Measurements from ENCODE around the gene DLX1.
A peak's percentile ranks its signal among the peaks of the same experiment; 100 is the strongest.

The DLX1 gene

DNA sequence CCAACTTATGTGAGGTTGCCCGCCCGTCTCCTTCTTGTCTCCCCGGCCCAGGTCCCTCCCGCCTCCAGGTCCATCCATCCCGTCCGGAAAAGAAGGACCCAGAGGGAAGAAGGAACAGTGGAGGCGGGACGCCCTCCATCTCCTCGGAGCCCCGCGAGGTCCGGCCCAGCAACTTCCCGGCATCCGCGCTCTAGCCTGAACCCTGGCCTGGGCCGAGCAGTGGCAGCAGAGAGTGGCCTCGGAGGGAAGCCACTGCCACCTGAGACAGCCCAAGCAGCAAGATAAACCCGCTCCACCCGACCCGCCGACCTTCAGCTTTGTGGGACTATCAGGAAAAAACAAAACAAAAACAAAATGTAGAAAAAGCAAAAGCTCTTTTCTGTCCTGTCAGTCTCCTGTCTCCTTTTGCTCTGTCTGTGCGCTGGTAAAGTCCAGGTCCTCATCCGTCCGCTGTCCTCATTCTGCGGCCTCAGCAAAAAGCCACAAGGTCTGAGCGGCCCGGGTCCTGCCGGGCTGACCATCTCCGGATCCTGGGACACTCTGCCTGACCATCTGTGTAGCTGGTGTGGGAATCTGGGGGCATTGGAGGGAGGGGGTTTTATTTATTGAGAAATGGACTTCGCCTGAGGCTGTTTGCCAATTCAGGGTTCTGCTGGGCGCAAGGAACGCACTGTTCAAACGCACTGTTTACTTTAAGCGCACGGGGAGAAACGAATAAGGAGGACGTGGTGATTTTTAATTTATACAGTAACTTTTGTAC is 3.1 kb downstream of the DLX1 start:
- H3K27ac Mint-ChIP-seq, result peak overlapping the region; percentile 58
- peaks cover 68% of the 10 kb centered on the region for H3K27me3 Mint-ChIP-seq
- H3K4me1 Mint-ChIP-seq (ENCODE audit: low read depth), result peaks cover 48% of the 10 kb centered on the region
- H3K9me3 Mint-ChIP-seq (ENCODE audit: low read depth), result no peaks in the 10 kb centered on the region
- no peaks in the 10 kb centered on the region for H3K36me3 Mint-ChIP-seq
- peak overlapping the region; percentile 22 for H3K4me3 Mint-ChIP-seq

DNA sequence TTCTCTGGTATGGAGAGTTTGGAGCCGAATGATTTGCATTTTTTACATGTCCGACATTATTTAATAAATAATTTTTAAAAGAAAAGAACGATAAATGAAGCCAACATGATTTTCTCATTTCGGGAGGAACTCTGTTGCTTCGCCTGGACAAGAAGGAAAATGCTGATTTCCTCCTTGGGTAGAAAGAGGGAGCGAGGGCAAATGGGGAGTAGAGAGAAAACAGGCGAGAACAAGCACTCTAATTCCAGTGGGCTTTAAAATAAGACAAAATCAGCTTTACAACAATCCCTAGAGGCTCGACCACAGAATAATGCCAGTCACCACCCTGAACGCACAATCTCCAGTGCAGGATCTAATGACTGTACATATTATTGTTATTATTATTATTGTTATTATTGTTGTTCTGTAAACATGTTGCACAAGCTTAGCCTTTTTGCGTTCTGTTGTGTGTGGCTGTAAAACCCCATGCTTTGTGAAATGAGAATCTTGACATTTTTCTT is 3.7 kb downstream of the DLX1 start:
- H3K36me3 Mint-ChIP-seq, result no peaks in the 10 kb centered on the region
- H3K9me3 Mint-ChIP-seq (ENCODE audit: low read depth), result no peaks in the 10 kb centered on the region
- peaks cover 68% of the 10 kb centered on the region for H3K27me3 Mint-ChIP-seq
- no peak overlapping the region for H3K27ac Mint-ChIP-seq
- H3K4me3 Mint-ChIP-seq, result no peak overlapping the region
- peaks cover 47% of the 10 kb centered on the region for H3K4me1 Mint-ChIP-seq (ENCODE audit: low read depth)

GRCh38 chr2:172089633-172090032 is 4.3 kb downstream of the DLX1 start:
- H3K36me3 Mint-ChIP-seq, result no peaks in the 10 kb centered on the region
- no peak overlapping the region for H3K27ac Mint-ChIP-seq
- peaks cover 67% of the 10 kb centered on the region for H3K27me3 Mint-ChIP-seq
- no peaks in the 10 kb centered on the region for H3K9me3 Mint-ChIP-seq (ENCODE audit: low read depth)
- peaks cover 45% of the 10 kb centered on the region for H3K4me1 Mint-ChIP-seq (ENCODE audit: low read depth)
- H3K4me3 Mint-ChIP-seq, result no peak overlapping the region

GRCh38 chr2:172090044-172090961 is 5.0 kb downstream of the DLX1 start:
- Mint-ChIP-seq H3K27me3 (peaks cover 67% of the 10 kb centered on the region), H3K4me3 (no peak overlapping the region), H3K27ac (no peak overlapping the region), H3K4me1 (ENCODE audit: low read depth) (peaks cover 46% of the 10 kb centered on the region), H3K9me3 (ENCODE audit: low read depth) (no peaks in the 10 kb centered on the region), H3K36me3 (no peaks in the 10 kb centered on the region)

DNA sequence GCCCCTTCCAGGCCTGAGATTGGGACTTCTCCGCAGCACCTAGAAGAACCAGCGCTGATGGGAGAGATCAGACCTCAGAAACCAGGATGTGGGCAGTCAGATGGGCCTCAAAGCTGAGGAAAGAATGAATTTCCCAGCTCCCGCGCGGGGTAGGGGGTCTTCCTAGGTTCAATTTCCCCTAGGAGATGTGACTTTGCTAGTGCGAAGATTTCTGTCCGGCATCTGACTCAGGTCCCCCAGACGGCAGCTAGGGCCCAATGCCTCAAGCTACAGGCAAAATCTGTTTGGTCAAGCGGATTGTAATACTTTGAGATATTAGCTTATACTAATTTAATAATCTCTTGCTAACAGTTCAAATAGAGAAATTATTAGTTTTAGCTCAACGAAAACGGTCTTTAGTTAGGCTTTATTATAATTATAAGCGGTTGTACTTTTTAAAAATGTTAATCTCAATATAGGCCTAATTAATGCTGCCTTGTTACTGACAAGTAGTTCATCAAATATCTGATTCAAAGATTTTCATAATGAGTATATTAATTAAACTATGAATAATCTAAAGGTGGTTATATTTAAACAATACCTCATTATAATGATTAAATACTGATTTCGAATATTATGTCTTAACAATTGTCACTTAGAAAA is 5.8 kb downstream of the DLX1 start:
- H3K4me1 Mint-ChIP-seq (ENCODE audit: low read depth), result peaks cover 46% of the 10 kb centered on the region
- no peak overlapping the region for H3K4me3 Mint-ChIP-seq
- peaks cover 66% of the 10 kb centered on the region for H3K27me3 Mint-ChIP-seq
- H3K27ac Mint-ChIP-seq, result no peak overlapping the region
- no peaks in the 10 kb centered on the region for H3K9me3 Mint-ChIP-seq (ENCODE audit: low read depth)
- H3K36me3 Mint-ChIP-seq, result no peaks in the 10 kb centered on the region

GRCh38 chr2:172091761-172092566 is 6.7 kb downstream of the DLX1 start:
- Mint-ChIP-seq H3K9me3 (ENCODE audit: low read depth) (no peaks in the 10 kb centered on the region), H3K27ac (no peak overlapping the region), H3K4me3 (no peak overlapping the region), H3K36me3 (no peaks in the 10 kb centered on the region), H3K4me1 (ENCODE audit: low read depth) (peaks cover 43% of the 10 kb centered on the region), H3K27me3 (peaks cover 63% of the 10 kb centered on the region)

GRCh38 chr2:172092716-172093415 is 7.6 kb downstream of the DLX1 start:
- H3K27me3 Mint-ChIP-seq, result peaks cover 58% of the 10 kb centered on the region
- no peaks in the 10 kb centered on the region for H3K36me3 Mint-ChIP-seq
- no peaks in the 10 kb centered on the region for H3K9me3 Mint-ChIP-seq (ENCODE audit: low read depth)
- H3K4me1 Mint-ChIP-seq (ENCODE audit: low read depth), result peaks cover 41% of the 10 kb centered on the region
- peak overlapping the region; percentile 61 for H3K27ac Mint-ChIP-seq
- no peak overlapping the region for H3K4me3 Mint-ChIP-seq

GRCh38 chr2:172093416-172094293 is 8.3 kb downstream of the DLX1 start:
- Mint-ChIP-seq H3K9me3 (ENCODE audit: low read depth) (no peaks in the 10 kb centered on the region), H3K4me1 (ENCODE audit: low read depth) (peaks cover 38% of the 10 kb centered on the region), H3K27ac (peak overlapping the region; percentile 61), H3K27me3 (peaks cover 53% of the 10 kb centered on the region), H3K4me3 (peak overlapping the region; percentile 56), H3K36me3 (no peaks in the 10 kb centered on the region)

DNA sequence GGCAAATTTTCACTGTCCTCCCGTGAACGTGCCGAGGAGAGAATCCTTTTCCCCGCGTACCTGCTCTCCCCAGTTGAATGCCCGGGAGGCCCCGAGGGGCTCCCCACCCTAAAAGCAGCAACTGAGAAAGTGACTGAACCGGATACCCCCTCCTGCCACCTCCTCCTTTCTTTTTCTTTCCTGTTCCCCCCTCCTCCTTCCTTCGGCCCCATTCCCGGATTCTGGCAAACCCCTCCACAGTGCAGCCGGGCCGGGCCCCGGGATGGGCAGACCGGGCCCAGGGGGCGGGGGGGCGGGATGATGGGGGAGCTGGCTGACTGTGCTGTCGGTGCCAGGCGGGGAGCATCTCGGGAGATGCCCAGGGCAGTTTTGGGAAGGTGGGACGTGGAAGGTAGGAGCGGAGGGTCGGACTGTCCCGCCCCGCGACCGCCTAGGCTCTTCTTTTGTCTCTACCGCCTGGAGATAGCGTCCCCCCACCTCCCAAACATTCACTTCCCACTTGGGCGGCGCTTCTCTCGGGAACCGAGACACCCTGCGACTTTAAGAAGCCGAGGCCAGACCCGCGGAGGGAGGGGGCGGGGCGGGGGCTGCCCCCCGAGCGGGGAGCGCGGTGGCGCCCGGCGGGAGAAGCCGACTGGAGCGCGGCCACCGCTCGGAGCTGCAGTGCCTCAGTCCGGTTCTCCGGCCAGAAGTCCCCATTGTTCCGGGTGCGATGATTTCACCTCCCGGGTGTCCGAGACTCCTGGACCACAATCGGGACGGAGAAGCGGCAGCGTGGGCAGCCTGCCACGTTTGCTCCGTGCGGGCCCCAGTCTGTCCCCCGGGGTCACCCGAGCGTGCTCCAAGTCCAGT is 9.2 kb downstream of the DLX1 start:
- Mint-ChIP-seq H3K27ac (no peak overlapping the region), H3K9me3 (ENCODE audit: low read depth) (no peaks in the 10 kb centered on the region)

GRCh38 chr2:172095146-172095904 is 10.0 kb downstream of the DLX1 start:
- peaks cover 42% of the 10 kb centered on the region for H3K4me1 Mint-ChIP-seq (ENCODE audit: low read depth)
- H3K27ac Mint-ChIP-seq, result peak overlapping the region; percentile 46
- H3K27me3 Mint-ChIP-seq, result peaks cover 47% of the 10 kb centered on the region

More for the DNA sequence above, 9.2 kb downstream of the DLX1 start:
- peaks cover 40% of the 10 kb centered on the region for H3K4me1 Mint-ChIP-seq (ENCODE audit: low read depth)
- H3K4me3 Mint-ChIP-seq, result peak overlapping the region; percentile 89
- H3K27me3 Mint-ChIP-seq, result peaks cover 50% of the 10 kb centered on the region
- H3K36me3 Mint-ChIP-seq, result no peaks in the 10 kb centered on the region

DNA sequence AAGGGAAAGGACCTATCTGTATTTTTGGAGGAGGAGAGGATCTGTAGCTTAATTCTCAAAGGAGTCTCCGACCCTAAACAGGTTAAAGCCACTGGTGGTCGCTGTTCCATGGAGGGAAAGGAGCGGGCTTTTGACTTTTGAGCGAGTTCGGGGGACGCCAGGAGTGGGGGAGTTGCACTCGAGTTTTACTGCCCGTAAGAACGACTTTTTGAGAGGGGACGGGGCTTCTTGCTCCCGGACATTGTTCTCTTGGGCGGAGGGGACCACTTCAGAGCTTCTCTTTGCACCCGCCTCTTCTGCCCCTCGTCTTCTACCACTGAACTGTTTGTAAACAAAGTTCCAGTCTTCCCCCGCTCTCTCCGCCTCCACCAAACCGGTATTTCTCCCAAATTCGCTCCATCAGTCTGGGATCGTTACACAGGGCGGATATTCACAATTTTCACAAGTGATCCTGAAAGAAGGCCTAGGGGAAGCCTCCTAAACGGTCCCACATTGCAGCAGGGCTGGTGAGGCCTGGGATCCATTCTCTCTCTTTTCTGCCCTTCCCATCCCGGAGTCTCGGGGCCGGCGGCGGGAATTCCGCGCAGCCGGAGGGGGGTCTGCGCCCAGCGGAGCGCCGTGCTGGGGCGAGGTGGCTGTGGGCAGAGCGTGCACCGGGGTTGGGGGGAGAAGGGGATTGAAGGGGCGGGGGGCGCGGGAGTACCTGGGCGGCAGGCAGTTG is 10.8 kb downstream of the DLX1 start:
- H3K4me3 Mint-ChIP-seq, result peak overlapping the region; percentile 89
- H3K27ac Mint-ChIP-seq, result no peak overlapping the region
- no peaks in the 10 kb centered on the region for H3K36me3 Mint-ChIP-seq
- H3K27me3 Mint-ChIP-seq, result peaks cover 45% of the 10 kb centered on the region
- H3K4me1 Mint-ChIP-seq (ENCODE audit: low read depth), result peaks cover 45% of the 10 kb centered on the region
- H3K9me3 Mint-ChIP-seq (ENCODE audit: low read depth), result no peaks in the 10 kb centered on the region

More at GRCh38 chr2:172095146-172095904, 10.0 kb downstream of the DLX1 start:
- Mint-ChIP-seq H3K36me3 (no peaks in the 10 kb centered on the region), H3K9me3 (ENCODE audit: low read depth) (no peaks in the 10 kb centered on the region), H3K4me3 (peak overlapping the region; percentile 89)

All from activated naive CD8-positive, alpha-beta T cell (primary cell).